A549 (cell line): Measurements from ENCODE around the gene SYNE3. TPM values are rescaled to one million over a fixed set of nuclear protein-coding genes. Genes with fewer than 3 reads are reported as not detected.

Experiments
- ATAC-seq, 2 experiments: fragments of 200-7000 bp in 1 of 2; fragments of >200 bp in 1 of 2; cut with Nextera tagmentation in 1 of 2; cut with Tn5 transposase in 1 of 2; 3 replicates each; pipeline versions ENCODE4 v1.8.0 to v1.9.1; 2018 to 2020; ENCODE audit warnings: mild to moderate bottlenecking in 1 of 2, moderate library complexity in 1 of 2
- CTCF ChIA-PET: fragments of 300-600 bp; sonication (Branson Sonifier 250); formaldehyde crosslinking; extraction: SDS; loops from one replicate; lab custom pipeline; 2021; ENCODE audit warnings: antibody characterized with exemption, inconsistent platforms; lab: Yijun Ruan, JAX
- POLR2A ChIA-PET: fragments of 350-600 bp; formaldehyde crosslinking; extraction: SDS; loops from one replicate; lab custom pipeline; 2021; ENCODE audit warnings: antibody characterized with exemption, inconsistent platforms; lab: Yijun Ruan, JAX
- DNase-seq, 2 experiments: peaks; one replicate each; pipeline versions ENCODE4 v3.0.0 to v3.0.0-alpha.2; 2011 to 2016; ENCODE audit warnings: low read depth in 1 of 2, low spot score in 1 of 2
- FAIRE-seq: peaks from 2 replicates; lab custom pipeline; 2011; peaks lifted over from hg19 to GRCh38; lab: Jason Lieb, UNC
- H3K27ac ChIP-seq, 2 experiments: fragments of >200 bp; sonication (Bioruptor Twin); formaldehyde crosslinking; 3 replicates each; pipeline ENCODE4 v1.5.1; 2016 to 2017
- H3K4me1 ChIP-seq: fragments of >200 bp; sonication (Bioruptor Twin); formaldehyde crosslinking; 3 replicates; pipeline ENCODE4 v1.6.1; 2016
- H3K4me2 ChIP-seq: fragments of >200 bp; sonication (Bioruptor Twin); formaldehyde crosslinking; 3 replicates; pipeline ENCODE4 v1.6.1; 2016
- H3K4me3 ChIP-seq: fragments of >200 bp; sonication (Bioruptor Twin); formaldehyde crosslinking; 3 replicates; pipeline ENCODE4 v1.5.1; 2016
- H3K9me3 ChIP-seq: fragments of >200 bp; sonication (Bioruptor Twin); formaldehyde crosslinking; 3 replicates; pipeline ENCODE4 v1.6.1; 2016
- CEBPB ChIP-seq, 2 experiments: fragments of >200 bp in 1 of 2; sonication (Bioruptor Twin) in 1 of 2; formaldehyde crosslinking in 1 of 2; IDR thresholded peaks; 2 replicates each; pipeline ENCODE4 v1.6.1; 2012 to 2016
- EHF ChIP-seq: fragments of 250-450 bp; sonication (Bioruptor Pico); IDR thresholded peaks from 2 replicates; pipeline ENCODE4 v1.5.0; 2020; ENCODE audit warnings: mild to moderate bottlenecking
- EHMT2 ChIP-seq: fragments of 200-600 bp; sonication (generic); IDR thresholded peaks from 2 replicates; pipeline ENCODE4 v1.6.1; 2016; ENCODE audit warnings: antibody characterized with exemption, low read depth, mild to moderate bottlenecking, moderate library complexity
- FOSB ChIP-seq: fragments of 250-450 bp; sonication (Bioruptor Pico); IDR thresholded peaks from 2 replicates; pipeline ENCODE4 v1.5.0; 2020; ENCODE audit warnings: mild to moderate bottlenecking, moderate library complexity
- FOXS1 ChIP-seq: fragments of 250-450 bp; sonication (Bioruptor Pico); IDR thresholded peaks from 2 replicates; pipeline ENCODE4 v1.5.0; 2020; ENCODE audit warnings: mild to moderate bottlenecking, moderate library complexity
- NR3C1 ChIP-seq: fragments of >200 bp; sonication (Bioruptor Twin); formaldehyde crosslinking; IDR thresholded peaks from 3 replicates; pipeline ENCODE4 v1.6.1; 2017
- RAD21 ChIP-seq, 2 experiments: fragments of >200 bp in 1 of 2; sonication (Bioruptor Twin) in 1 of 2; formaldehyde crosslinking in 1 of 2; IDR thresholded peaks in 1 of 2; conservative IDR thresholded peaks in 1 of 2; 2 replicates in 1 of 2; 3 replicates in 1 of 2; pipeline ENCODE4 v1.6.1; 2012 to 2018; ENCODE audit warnings: inconsistent platforms in 1 of 2
- ZSCAN20 ChIP-seq: fragments of 250-450 bp; sonication (Bioruptor Pico); IDR thresholded peaks from 2 replicates; pipeline ENCODE4 v1.8.0; 2022; ENCODE audit warnings: mild to moderate bottlenecking, moderate library complexity
- WGBS: methylation state at CpG from one replicate; pipeline ENCODE4 v1.1.6; 2017; ENCODE audit errors: missing lambda C conversion rate; 5-methylcytosine and 5-hydroxymethylcytosine counted together
- polyA plus RNA-seq, 4 experiments: library from polyadenylated mRNA; depleted of rRNA in 3 of 4; stranded (reverse); fragments of >200 nt; fragmentation: RNase III in 1 of 4; extraction: RNeasy Plus Mini Kit Qiagen cat#74134 plus additional on column Dnase treatment in 1 of 4; gene quantifications; 2 replicates in 3 of 4; 3 replicates in 1 of 4; pipeline ENCODE4 v1.2.3, GENCODE V29; 2011 to 2017
- TF ChIP-seq, protein P1 (sequence below): fragments of 150-350 bp; IDR thresholded peaks from 2 replicates; pipeline ENCODE4 v1.6.1; 2014; ENCODE audit warnings: low read depth, mild to moderate bottlenecking, low read length
- TF ChIP-seq, protein P2 (sequence below): fragments of 450-650 bp; IDR thresholded peaks from 2 replicates; pipeline ENCODE4 v1.6.1; 2014; ENCODE audit warnings: antibody characterized with exemption
- TF ChIP-seq, protein P3 (sequence below): fragments of 250-450 bp; sonication (Bioruptor Pico); IDR thresholded peaks from 2 replicates; pipeline ENCODE4 v1.5.0; 2020; ENCODE audit warnings: low read depth, mild to moderate bottlenecking, moderate library complexity
- TF ChIP-seq, protein P4 (sequence below): fragments of 200-600 bp; sonication (generic); IDR thresholded peaks from 2 replicates; pipeline ENCODE4 v1.6.1; 2016; ENCODE audit warnings: antibody characterized with exemption, mild to moderate bottlenecking, moderate library complexity
- TF ChIP-seq, protein P5 (sequence below): fragments of 250-450 bp; sonication (Bioruptor Pico); IDR thresholded peaks from 2 replicates; pipeline ENCODE4 v1.5.0; 2021; ENCODE audit warnings: mild to moderate bottlenecking, moderate library complexity, borderline replicate concordance
- TF ChIP-seq, protein P6 (sequence below): IDR thresholded peaks from 2 replicates; pipeline ENCODE4 v1.6.1; 2012; ENCODE audit warnings: low read depth, borderline replicate concordance
- TF ChIP-seq, protein P7 (sequence below): IDR thresholded peaks from 2 replicates; pipeline ENCODE4 v1.6.1; 2012

Gene SYNE3
- polyA plus RNA-seq, 2 of the 4 experiments (the other 2 are of a cell fraction) = 0.05 to 0.08 TPM

DNA sequence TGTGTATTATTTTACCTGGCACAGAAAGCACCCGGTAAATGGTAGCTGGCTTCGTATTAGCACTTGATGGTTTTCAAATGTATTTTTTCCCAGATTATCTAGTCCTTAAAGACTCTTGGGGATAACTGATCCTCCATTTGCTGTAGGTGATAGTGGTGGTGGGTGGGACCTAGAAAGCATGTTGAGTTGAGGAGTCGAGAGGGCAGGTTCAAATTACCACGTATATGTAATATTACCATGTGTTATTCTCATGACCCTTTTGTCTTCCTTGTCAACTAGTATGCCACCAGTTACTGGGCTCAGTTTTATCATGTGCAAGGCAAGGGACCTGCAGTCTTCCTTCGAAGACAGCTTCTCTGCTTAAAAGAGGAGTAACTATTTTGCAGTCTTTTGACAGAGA is 20.2 kb upstream of the SYNE3 start (continued):
- TF ChIP-seq, protein P1, sequence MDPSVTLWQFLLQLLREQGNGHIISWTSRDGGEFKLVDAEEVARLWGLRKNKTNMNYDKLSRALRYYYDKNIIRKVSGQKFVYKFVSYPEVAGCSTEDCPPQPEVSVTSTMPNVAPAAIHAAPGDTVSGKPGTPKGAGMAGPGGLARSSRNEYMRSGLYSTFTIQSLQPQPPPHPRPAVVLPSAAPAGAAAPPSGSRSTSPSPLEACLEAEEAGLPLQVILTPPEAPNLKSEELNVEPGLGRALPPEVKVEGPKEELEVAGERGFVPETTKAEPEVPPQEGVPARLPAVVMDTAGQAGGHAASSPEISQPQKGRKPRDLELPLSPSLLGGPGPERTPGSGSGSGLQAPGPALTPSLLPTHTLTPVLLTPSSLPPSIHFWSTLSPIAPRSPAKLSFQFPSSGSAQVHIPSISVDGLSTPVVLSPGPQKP = no peak
- TF ChIP-seq, protein P2, sequence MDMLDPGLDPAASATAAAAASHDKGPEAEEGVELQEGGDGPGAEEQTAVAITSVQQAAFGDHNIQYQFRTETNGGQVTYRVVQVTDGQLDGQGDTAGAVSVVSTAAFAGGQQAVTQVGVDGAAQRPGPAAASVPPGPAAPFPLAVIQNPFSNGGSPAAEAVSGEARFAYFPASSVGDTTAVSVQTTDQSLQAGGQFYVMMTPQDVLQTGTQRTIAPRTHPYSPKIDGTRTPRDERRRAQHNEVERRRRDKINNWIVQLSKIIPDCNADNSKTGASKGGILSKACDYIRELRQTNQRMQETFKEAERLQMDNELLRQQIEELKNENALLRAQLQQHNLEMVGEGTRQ = no peak
- TF ChIP-seq, protein P3, sequence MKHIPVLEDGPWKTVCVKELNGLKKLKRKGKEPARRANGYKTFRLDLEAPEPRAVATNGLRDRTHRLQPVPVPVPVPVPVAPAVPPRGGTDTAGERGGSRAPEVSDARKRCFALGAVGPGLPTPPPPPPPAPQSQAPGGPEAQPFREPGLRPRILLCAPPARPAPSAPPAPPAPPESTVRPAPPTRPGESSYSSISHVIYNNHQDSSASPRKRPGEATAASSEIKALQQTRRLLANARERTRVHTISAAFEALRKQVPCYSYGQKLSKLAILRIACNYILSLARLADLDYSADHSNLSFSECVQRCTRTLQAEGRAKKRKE (CRISPR knock-in tag) = no peak
- TF ChIP-seq EHF = no peak
- TF ChIP-seq, protein P4, sequence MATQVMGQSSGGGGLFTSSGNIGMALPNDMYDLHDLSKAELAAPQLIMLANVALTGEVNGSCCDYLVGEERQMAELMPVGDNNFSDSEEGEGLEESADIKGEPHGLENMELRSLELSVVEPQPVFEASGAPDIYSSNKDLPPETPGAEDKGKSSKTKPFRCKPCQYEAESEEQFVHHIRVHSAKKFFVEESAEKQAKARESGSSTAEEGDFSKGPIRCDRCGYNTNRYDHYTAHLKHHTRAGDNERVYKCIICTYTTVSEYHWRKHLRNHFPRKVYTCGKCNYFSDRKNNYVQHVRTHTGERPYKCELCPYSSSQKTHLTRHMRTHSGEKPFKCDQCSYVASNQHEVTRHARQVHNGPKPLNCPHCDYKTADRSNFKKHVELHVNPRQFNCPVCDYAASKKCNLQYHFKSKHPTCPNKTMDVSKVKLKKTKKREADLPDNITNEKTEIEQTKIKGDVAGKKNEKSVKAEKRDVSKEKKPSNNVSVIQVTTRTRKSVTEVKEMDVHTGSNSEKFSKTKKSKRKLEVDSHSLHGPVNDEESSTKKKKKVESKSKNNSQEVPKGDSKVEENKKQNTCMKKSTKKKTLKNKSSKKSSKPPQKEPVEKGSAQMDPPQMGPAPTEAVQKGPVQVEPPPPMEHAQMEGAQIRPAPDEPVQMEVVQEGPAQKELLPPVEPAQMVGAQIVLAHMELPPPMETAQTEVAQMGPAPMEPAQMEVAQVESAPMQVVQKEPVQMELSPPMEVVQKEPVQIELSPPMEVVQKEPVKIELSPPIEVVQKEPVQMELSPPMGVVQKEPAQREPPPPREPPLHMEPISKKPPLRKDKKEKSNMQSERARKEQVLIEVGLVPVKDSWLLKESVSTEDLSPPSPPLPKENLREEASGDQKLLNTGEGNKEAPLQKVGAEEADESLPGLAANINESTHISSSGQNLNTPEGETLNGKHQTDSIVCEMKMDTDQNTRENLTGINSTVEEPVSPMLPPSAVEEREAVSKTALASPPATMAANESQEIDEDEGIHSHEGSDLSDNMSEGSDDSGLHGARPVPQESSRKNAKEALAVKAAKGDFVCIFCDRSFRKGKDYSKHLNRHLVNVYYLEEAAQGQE = no peak
- TF ChIP-seq, all 56 proteins: peak for 0

DNA sequence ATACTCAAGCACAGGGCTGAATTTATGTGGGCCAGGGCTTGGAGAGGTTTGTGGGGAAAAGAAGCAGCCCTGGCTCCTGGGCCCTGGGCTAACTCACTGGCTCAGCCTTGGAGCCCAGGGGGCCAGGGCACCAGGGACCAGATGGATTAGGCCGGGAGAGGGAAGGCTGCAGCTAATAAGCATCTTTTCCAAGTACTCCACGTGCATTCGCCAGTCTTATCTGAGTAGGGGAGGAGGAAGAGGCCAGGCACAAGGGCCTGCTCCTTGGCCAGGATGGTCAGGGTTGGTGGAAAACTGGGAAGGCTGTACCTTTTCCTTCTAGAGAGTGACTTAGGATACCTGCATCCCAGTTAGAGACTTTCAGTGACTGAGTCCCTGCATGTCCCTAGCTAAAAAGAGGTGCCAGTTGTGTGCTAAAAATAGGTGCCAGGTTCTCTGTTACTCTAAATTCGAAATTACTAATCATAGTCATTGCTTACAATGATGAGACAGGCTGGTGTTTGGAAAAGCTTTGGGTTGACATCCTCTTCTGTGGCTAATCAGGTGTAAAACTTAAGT is 19.7 kb upstream of the SYNE3 start:
- no peak for ATAC-seq
- POLR2A ChIA-PET = no interaction called here
- H3K9me3 ChIP-seq = no peaks in the 10 kb centered on the region
- H3K4me1 ChIP-seq = peaks cover 33% of the 10 kb centered on the region
- peak overlapping the region; percentile 74 for H3K4me3 ChIP-seq
- no peak for FAIRE-seq
- H3K27ac ChIP-seq = peak overlapping the region; percentile 80 to 95; a peak in 5 of 6 replicates
- 19% methylated on average over 4 of the region's 4 CpGs for WGBS
- H3K4me2 ChIP-seq = peak overlapping the region; percentile 88
- DNase-seq = no peak
- TF ChIP-seq, protein P5, sequence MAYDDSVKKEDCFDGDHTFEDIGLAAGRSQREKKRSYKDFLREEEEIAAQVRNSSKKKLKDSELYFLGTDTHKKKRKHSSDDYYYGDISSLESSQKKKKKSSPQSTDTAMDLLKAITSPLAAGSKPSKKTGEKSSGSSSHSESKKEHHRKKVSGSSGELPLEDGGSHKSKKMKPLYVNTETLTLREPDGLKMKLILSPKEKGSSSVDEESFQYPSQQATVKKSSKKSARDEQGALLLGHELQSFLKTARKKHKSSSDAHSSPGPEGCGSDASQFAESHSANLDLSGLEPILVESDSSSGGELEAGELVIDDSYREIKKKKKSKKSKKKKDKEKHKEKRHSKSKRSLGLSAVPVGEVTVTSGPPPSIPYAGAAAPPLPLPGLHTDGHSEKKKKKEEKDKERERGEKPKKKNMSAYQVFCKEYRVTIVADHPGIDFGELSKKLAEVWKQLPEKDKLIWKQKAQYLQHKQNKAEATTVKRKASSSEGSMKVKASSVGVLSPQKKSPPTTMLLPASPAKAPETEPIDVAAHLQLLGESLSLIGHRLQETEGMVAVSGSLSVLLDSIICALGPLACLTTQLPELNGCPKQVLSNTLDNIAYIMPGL (CRISPR knock-in tag) = no peak
- TF ChIP-seq ZSCAN20 (no peak), EHMT2 (no peak), NR3C1 (no peak), CEBPB (IDR thresholded peaks at IDR 0.05) (no peak), RAD21 (conservative IDR thresholded peaks at IDR 0.05 in 1 of 2, IDR thresholded peaks at IDR 0.05 in 1 of 2) (no peak), FOSB (no peak), FOXS1 (CRISPR knock-in tag) (no peak)
- TF ChIP-seq, protein P6, sequence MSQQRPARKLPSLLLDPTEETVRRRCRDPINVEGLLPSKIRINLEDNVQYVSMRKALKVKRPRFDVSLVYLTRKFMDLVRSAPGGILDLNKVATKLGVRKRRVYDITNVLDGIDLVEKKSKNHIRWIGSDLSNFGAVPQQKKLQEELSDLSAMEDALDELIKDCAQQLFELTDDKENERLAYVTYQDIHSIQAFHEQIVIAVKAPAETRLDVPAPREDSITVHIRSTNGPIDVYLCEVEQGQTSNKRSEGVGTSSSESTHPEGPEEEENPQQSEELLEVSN = no peak
- TF ChIP-seq, protein P7, sequence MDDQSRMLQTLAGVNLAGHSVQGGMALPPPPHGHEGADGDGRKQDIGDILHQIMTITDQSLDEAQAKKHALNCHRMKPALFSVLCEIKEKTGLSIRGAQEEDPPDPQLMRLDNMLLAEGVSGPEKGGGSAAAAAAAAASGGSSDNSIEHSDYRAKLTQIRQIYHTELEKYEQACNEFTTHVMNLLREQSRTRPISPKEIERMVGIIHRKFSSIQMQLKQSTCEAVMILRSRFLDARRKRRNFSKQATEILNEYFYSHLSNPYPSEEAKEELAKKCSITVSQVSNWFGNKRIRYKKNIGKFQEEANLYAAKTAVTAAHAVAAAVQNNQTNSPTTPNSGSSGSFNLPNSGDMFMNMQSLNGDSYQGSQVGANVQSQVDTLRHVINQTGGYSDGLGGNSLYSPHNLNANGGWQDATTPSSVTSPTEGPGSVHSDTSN = no peak
- CTCF ChIA-PET = interaction anchor here (0.6 to 3.8 kb wide), 6 partner anchors 9 to 201 kb away, joined by 3 to 18 read pairs (median 3); no protein-coding TSS in a partner anchor
